Inferior parietal cortex (tissue), 1 donor: ENCODE results near the gene KRTAP19-8.

Experiments used
- DNase-seq: peaks from one replicate; pipeline ENCODE4 v3.0.0-alpha.2; 2016; ENCODE audit errors: extremely low spot score

KRTAP19-8 gene

GRCh38 chr21:31012133-31013089 lies 25.9 kb downstream of the KRTAP19-8 start:
- no peak for DNase-seq

- DNase-seq, result no peak
Observed at GRCh38 chr21:31011412-31011811, 26.9 kb downstream of the KRTAP19-8 start.

- DNase-seq, result no peak
Observed at GRCh38 chr21:31008355-31008754, 29.9 kb downstream of the KRTAP19-8 start.

- no peak for DNase-seq
Observed at GRCh38 chr21:31005019-31005418, 33.3 kb downstream of the KRTAP19-8 start.

- no peak for DNase-seq
Observed at GRCh38 chr21:31003471-31003870, 34.8 kb downstream of the KRTAP19-8 start.

GRCh38 chr21:30997541-30997940 lies 40.7 kb downstream of the KRTAP19-8 start:
- DNase-seq, result no peak

- DNase-seq, result no peak
Observed at GRCh38 chr21:30996728-30997127, 41.5 kb downstream of the KRTAP19-8 start.

- no peak for DNase-seq
Observed at GRCh38 chr21:30994932-30995331, 43.3 kb downstream of the KRTAP19-8 start.

GRCh38 chr21:30990514-30991262 lies 47.6 kb downstream of the KRTAP19-8 start:
- no peak for DNase-seq

GRCh38 chr21:30988706-30989105 lies 49.6 kb downstream of the KRTAP19-8 start:
- no peak for DNase-seq
